Caco-2 (cell line): ENCODE data around the gene NXPH4. TPM values are rescaled to one million over a fixed set of nuclear protein-coding genes. Genes with fewer than 3 reads are reported as not detected.

Experiments
- BruUV-seq: library from RNA; stranded (reverse); fragments of 400-500 nt; replicated peaks from 2 replicates; lab custom pipeline; 2021; lab: Mats Ljungman, UMichigan
- CTCF ChIA-PET: fragments of 300-600 bp; sonication (Branson Sonifier 250); formaldehyde crosslinking; loops from one replicate; lab custom pipeline; 2022; ENCODE audit warnings: antibody characterized with exemption; lab: Charles Lee
- POLR2A ChIA-PET: fragments of 300-600 bp; sonication (Branson Sonifier 250); formaldehyde crosslinking; loops from one replicate; lab custom pipeline; 2022; ENCODE audit warnings: antibody characterized with exemption; lab: Charles Lee
- DNase-seq, 2 experiments: peaks; one replicate each; pipeline versions ENCODE4 v3.0.0 to v3.0.0-alpha.2; 2020 to 2022
- H3K27me3 ChIP-seq: replicated peaks from 2 replicates; pipeline ENCODE4 v1.6.0; 2011; ENCODE audit warnings: low read length; ENCODE audit not compliant: control insufficient read depth, insufficient read depth
- H3K36me3 ChIP-seq: 2 replicates; pipeline ENCODE4 v1.5.1; 2011; ENCODE audit warnings: low read length; ENCODE audit not compliant: control insufficient read depth, insufficient read depth
- H3K4me1 ChIP-seq: fragments of 250-450 bp; sonication (Bioruptor Pico); 2 replicates; pipeline ENCODE4 v1.5.1; 2020; ENCODE audit warnings: mild to moderate bottlenecking
- H3K4me3 ChIP-seq: 2 replicates; pipeline ENCODE4 v1.5.1; 2011; ENCODE audit warnings: low read depth, mild to moderate bottlenecking, control low read depth, low read length
- H3K9me3 ChIP-seq: fragments of 250-450 bp; sonication (Bioruptor Pico); 2 replicates; pipeline ENCODE4 v1.5.1; 2020; ENCODE audit warnings: mild to moderate bottlenecking, moderate library complexity
- H3K27ac Mint-ChIP-seq: one replicate; pipeline ENCODE4 v1.8.0; 2022; ENCODE audit warnings: mixed read lengths; ENCODE audit not compliant: unreplicated experiment
- H3K27me3 Mint-ChIP-seq: one replicate; pipeline ENCODE4 v1.8.0; 2022; ENCODE audit warnings: mixed read lengths; ENCODE audit not compliant: insufficient read depth, unreplicated experiment
- H3K36me3 Mint-ChIP-seq: one replicate; pipeline ENCODE4 v1.8.0; 2022; ENCODE audit warnings: mild to moderate bottlenecking, mixed read lengths; ENCODE audit not compliant: insufficient read depth, unreplicated experiment
- H3K4me1 Mint-ChIP-seq: one replicate; pipeline ENCODE4 v1.8.0; 2022; ENCODE audit warnings: low read depth, mixed read lengths; ENCODE audit not compliant: unreplicated experiment
- H3K4me3 Mint-ChIP-seq: one replicate; pipeline ENCODE4 v1.8.0; 2022; ENCODE audit warnings: mild to moderate bottlenecking, moderate library complexity, mixed read lengths; ENCODE audit not compliant: unreplicated experiment
- H3K9me3 Mint-ChIP-seq: one replicate; pipeline ENCODE4 v1.8.0; 2022; ENCODE audit warnings: mixed read lengths; ENCODE audit not compliant: unreplicated experiment
- CTCF ChIP-seq, 2 experiments: fragments of 200-600 bp in 1 of 2; IDR thresholded peaks; 1 replicate in 1 of 2; 2 replicates in 1 of 2; pipeline versions ENCODE4 v1.5.1 to v1.8.0; 2011 to 2022; ENCODE audit warnings: antibody characterized with exemption in 1 of 2, control low read depth in 1 of 2, inconsistent platforms in 1 of 2, low read depth in 1 of 2, low read length in 1 of 2, mild to moderate bottlenecking in 1 of 2, moderate library complexity in 1 of 2; ENCODE audit not compliant: insufficient read depth in 1 of 2, severe bottlenecking in 1 of 2, unreplicated experiment in 1 of 2
- intact Hi-C: fragments of 100-400 bp; cut with micrococcal nuclease; formaldehyde crosslinking; loops from one replicate; pipeline ENCODE4 v1.10.0; 2022; ENCODE audit not compliant: unreplicated experiment
- total RNA-seq: library from RNA; stranded (reverse); gene quantifications from 2 replicates; pipeline ENCODE4 v1.2.3, GENCODE V29; 2022

Gene NXPH4
- total RNA-seq, 1 experiment from 2014 or later: 10.0 TPM

- POLR2A ChIA-PET: interaction anchor here (4.5 kb wide), 1 partner anchor 9 kb away, joined by 26 read pairs; the partner anchor contains the start of gene SHMT2
- H3K4me3 Mint-ChIP-seq: peak overlapping the region; percentile 18
- peaks cover 22% of the 10 kb centered on the region for H3K4me1 Mint-ChIP-seq
Measured at GRCh38 chr12:57219993-57220754, 3.6 kb downstream of the NXPH4 start.

GRCh38 chr12:57220770-57221168 lies 4.2 kb downstream of the NXPH4 start:
- Mint-ChIP-seq H3K4me3 (no peak overlapping the region), H3K36me3 (peaks cover 17% of the 10 kb centered on the region), H3K27me3 (peaks cover 17% of the 10 kb centered on the region), H3K9me3 (no peaks in the 10 kb centered on the region), H3K27ac (no peak overlapping the region), H3K4me1 (peaks cover 17% of the 10 kb centered on the region)
- no peak for TF ChIP-seq CTCF (IDR thresholded peaks at IDR 0.05; ENCODE audit: insufficient read depth in 1 of 2, low read depth in 1 of 2, low read length in 1 of 2, severe bottlenecking in 1 of 2, unreplicated experiment in 1 of 2)
- no peaks in the 10 kb centered on the region for H3K36me3 ChIP-seq
- H3K4me1 ChIP-seq: peaks cover 5% of the 10 kb centered on the region
- BruUV-seq: no TSS peak
- H3K9me3 ChIP-seq: no peaks in the 10 kb centered on the region
- no peak for DNase-seq
- CTCF ChIA-PET: interaction anchor here (1.2 kb wide), 1 partner anchor 8 kb away, joined by 4 read pairs; no protein-coding TSS in a partner anchor
- POLR2A ChIA-PET: no interaction called here
- peaks cover 7% of the 10 kb centered on the region for H3K27me3 ChIP-seq
- no peak overlapping the region for H3K4me3 ChIP-seq
- intact Hi-C loops: no loop called here

More at GRCh38 chr12:57219993-57220754, 3.6 kb downstream of the NXPH4 start:
- no peak for DNase-seq
- Mint-ChIP-seq H3K9me3 (no peaks in the 10 kb centered on the region), H3K27me3 (peaks cover 23% of the 10 kb centered on the region), H3K36me3 (peaks cover 22% of the 10 kb centered on the region), H3K27ac (no peak overlapping the region)
- CTCF ChIA-PET: interaction anchor here (1.3 kb wide), 1 partner anchor 9 kb away, joined by 5 read pairs; the partner anchor contains the start of gene SHMT2
- Histone ChIP-seq H3K4me3 (no peak overlapping the region), H3K36me3 (no peaks in the 10 kb centered on the region), H3K9me3 (no peaks in the 10 kb centered on the region), H3K27me3 (peaks cover 9% of the 10 kb centered on the region), H3K4me1 (peaks cover 10% of the 10 kb centered on the region)
- no TSS peak for BruUV-seq
- TF ChIP-seq CTCF (IDR thresholded peaks at IDR 0.05; ENCODE audit: insufficient read depth in 1 of 2, low read depth in 1 of 2, low read length in 1 of 2, severe bottlenecking in 1 of 2, unreplicated experiment in 1 of 2): no peak
- intact Hi-C loops: no loop called here

GRCh38 chr12:57221169-57221917 lies 4.7 kb downstream of the NXPH4 start:
- H3K4me1 Mint-ChIP-seq: peaks cover 15% of the 10 kb centered on the region
- no TSS peak for BruUV-seq
- ChIA-PET POLR2A (no interaction called here), CTCF (interaction anchor here (1.2 kb wide), 1 partner anchor 8 kb away, joined by 4 read pairs; no protein-coding TSS in a partner anchor)
- Histone ChIP-seq H3K27me3 (peaks cover 7% of the 10 kb centered on the region), H3K36me3 (no peaks in the 10 kb centered on the region), H3K9me3 (no peaks in the 10 kb centered on the region), H3K4me1 (no peaks in the 10 kb centered on the region), H3K4me3 (no peak overlapping the region)
- H3K27me3 Mint-ChIP-seq: peaks cover 17% of the 10 kb centered on the region
- intact Hi-C loops: no loop called here
- H3K27ac Mint-ChIP-seq: no peak overlapping the region
- DNase-seq: no peak
- no peak overlapping the region for H3K4me3 Mint-ChIP-seq
- no peaks in the 10 kb centered on the region for H3K9me3 Mint-ChIP-seq
- no peak for TF ChIP-seq CTCF (IDR thresholded peaks at IDR 0.05; ENCODE audit: insufficient read depth in 1 of 2, low read depth in 1 of 2, low read length in 1 of 2, severe bottlenecking in 1 of 2, unreplicated experiment in 1 of 2)
- H3K36me3 Mint-ChIP-seq: peaks cover 14% of the 10 kb centered on the region
